Daoy (cell line): ENCODE results near the gene RHBG. TPM values are rescaled to one million over a fixed set of nuclear protein-coding genes. Genes with fewer than 3 reads are reported as not detected.
"Not testable (repeated sequence)": the region's sequence is repeated elsewhere in the genome, so short reads cannot be mapped to it uniquely, and the experiment has no call there.

ENCODE experiments used
- DNase-seq: peaks from one replicate; pipeline ENCODE4 v3.0.0-alpha.2; 2015; ENCODE audit warnings: low read depth
- total RNA-seq: library from RNA; depleted of rRNA; stranded (reverse); fragments of >200 nt; shearing (Covaris generic); gene quantifications from 2 replicates; pipeline ENCODE4 v1.2.3, GENCODE V29; 2014

The RHBG gene
- total RNA-seq, 1 experiment from 2014 or later = 0.06 TPM

- DNase-seq = no peak
Measured at GRCh38 chr1:156360534-156360933, 8.5 kb upstream of the RHBG start.

- DNase-seq = no peak
Measured at GRCh38 chr1:156365754-156366153, 3.3 kb upstream of the RHBG start.

GRCh38 chr1:156366378-156367166 lies 2.4 kb upstream of the RHBG start:
- DNase-seq = no peak

GRCh38 chr1:156367383-156368156 lies 1.4 kb upstream of the RHBG start:
- no peak for DNase-seq

- no peak for DNase-seq
Measured at GRCh38 chr1:156368157-156368658, 803 bp upstream of the RHBG start.

- DNase-seq = not testable (repeated sequence)
Measured at GRCh38 chr1:156369685-156370286, 775 bp downstream of the RHBG start.

GRCh38 chr1:156371553-156372264 lies 2.7 kb downstream of the RHBG start:
- peak; percentile 57 for DNase-seq

GRCh38 chr1:156372265-156372586 lies 3.2 kb downstream of the RHBG start:
- no peak for DNase-seq

GRCh38 chr1:156372876-156373275 lies 3.9 kb downstream of the RHBG start:
- no peak for DNase-seq

- no peak for DNase-seq
Measured at GRCh38 chr1:156373546-156373945, 4.5 kb downstream of the RHBG start.

GRCh38 chr1:156376146-156376545 lies 7.1 kb downstream of the RHBG start:
- peak; percentile 41 for DNase-seq

- DNase-seq = no peak
Measured at GRCh38 chr1:156376958-156377919, 8.2 kb downstream of the RHBG start.

- DNase-seq = no peak
Measured at GRCh38 chr1:156378557-156378956, 9.5 kb downstream of the RHBG start.

- DNase-seq = peak; percentile 53
Measured at GRCh38 chr1:156379420-156380165, 10.6 kb downstream of the RHBG start.

GRCh38 chr1:156382561-156382960 lies 13.6 kb downstream of the RHBG start:
- no peak for DNase-seq

GRCh38 chr1:156383023-156383422 lies 14.0 kb downstream of the RHBG start:
- DNase-seq = peak; percentile 81

- no peak for DNase-seq
Measured at GRCh38 chr1:156384007-156384406, 15.0 kb downstream of the RHBG start.

GRCh38 chr1:156384658-156385057 lies 15.6 kb downstream of the RHBG start:
- no peak for DNase-seq

GRCh38 chr1:156385534-156386031 lies 16.6 kb downstream of the RHBG start:
- peak; percentile 69 for DNase-seq
